ENCODE measurements around the gene ARPC1A.

DNA sequence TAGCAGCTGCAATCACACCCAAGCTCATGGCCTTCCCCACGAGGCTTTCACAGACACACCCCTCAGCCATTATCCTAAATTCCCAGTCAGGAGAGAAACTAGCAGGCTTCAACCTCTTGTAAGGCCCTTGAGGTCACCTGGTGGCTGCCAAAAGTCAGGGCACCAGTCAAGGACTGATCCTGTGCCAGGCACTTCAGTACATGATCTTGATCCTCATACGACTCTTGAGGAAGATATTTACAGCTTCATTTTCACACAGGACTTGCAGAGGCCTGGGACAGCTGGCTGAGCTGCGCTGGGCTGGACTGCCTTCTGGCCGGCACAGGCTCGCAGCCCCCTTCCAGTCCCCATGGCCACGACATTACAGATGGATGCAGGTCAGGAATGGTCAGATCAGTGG lies 73.9 kb downstream of the ARPC1A start:
- TF ChIP-seq, protein P1, sequence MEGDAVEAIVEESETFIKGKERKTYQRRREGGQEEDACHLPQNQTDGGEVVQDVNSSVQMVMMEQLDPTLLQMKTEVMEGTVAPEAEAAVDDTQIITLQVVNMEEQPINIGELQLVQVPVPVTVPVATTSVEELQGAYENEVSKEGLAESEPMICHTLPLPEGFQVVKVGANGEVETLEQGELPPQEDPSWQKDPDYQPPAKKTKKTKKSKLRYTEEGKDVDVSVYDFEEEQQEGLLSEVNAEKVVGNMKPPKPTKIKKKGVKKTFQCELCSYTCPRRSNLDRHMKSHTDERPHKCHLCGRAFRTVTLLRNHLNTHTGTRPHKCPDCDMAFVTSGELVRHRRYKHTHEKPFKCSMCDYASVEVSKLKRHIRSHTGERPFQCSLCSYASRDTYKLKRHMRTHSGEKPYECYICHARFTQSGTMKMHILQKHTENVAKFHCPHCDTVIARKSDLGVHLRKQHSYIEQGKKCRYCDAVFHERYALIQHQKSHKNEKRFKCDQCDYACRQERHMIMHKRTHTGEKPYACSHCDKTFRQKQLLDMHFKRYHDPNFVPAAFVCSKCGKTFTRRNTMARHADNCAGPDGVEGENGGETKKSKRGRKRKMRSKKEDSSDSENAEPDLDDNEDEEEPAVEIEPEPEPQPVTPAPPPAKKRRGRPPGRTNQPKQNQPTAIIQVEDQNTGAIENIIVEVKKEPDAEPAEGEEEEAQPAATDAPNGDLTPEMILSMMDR (IDR thresholded peaks at IDR 0.05; ENCODE audit: low read depth, low read length, poor library complexity, severe bottlenecking), result no peak
- TF ChIP-seq EZH2phosphoT487 (IDR thresholded peaks at IDR 0.05; ENCODE audit: borderline replicate concordance, low read length), result no peak

Data from DOHH2 (cell line).